BJ (cell line): ENCODE data around the gene CCDC187. TPM values are rescaled to one million over a fixed set of nuclear protein-coding genes. Genes with fewer than 3 reads are reported as not detected.

Experiments
- CTCF ChIA-PET: fragments of 350-600 bp; formaldehyde crosslinking; extraction: SDS; loops from one replicate; lab custom pipeline; 2021; ENCODE audit warnings: antibody characterized with exemption, inconsistent platforms; lab: Yijun Ruan, JAX
- POLR2A ChIA-PET: fragments of 300-600 bp; sonication (Branson Sonifier 250); formaldehyde crosslinking; extraction: SDS; loops from one replicate; lab custom pipeline; 2021; ENCODE audit warnings: antibody characterized with exemption; lab: Charles Lee
- DNase-seq: peaks from one replicate; pipeline ENCODE4 v3.0.0-alpha.2; 2011; ENCODE audit warnings: low read depth
- H3K27me3 ChIP-seq: 2 replicates; pipeline ENCODE4 v1.6.0; 2011; ENCODE audit warnings: low read length; ENCODE audit not compliant: control insufficient read depth, insufficient read depth
- H3K36me3 ChIP-seq: 2 replicates; pipeline ENCODE4 v1.5.1; 2011; ENCODE audit warnings: low read length; ENCODE audit not compliant: control insufficient read depth, insufficient read depth
- H3K4me3 ChIP-seq: 2 replicates; pipeline ENCODE4 v1.5.1; 2011; ENCODE audit warnings: low read depth, mild to moderate bottlenecking, control low read depth, low read length
- CTCF ChIP-seq: IDR thresholded peaks from 2 replicates; pipeline ENCODE4 v1.5.1; 2011; ENCODE audit warnings: low read depth, mild to moderate bottlenecking, control low read depth, inconsistent platforms, low read length, moderate library complexity; ENCODE audit not compliant: insufficient read depth
- polyA plus RNA-seq: library from polyadenylated mRNA; depleted of rRNA; stranded (reverse); fragments of >200 nt; gene quantifications from 2 replicates; pipeline ENCODE4 v1.2.3, GENCODE V29; 2011

CCDC187 gene
- polyA plus RNA-seq, 1 experiment: not detected

- no peak for DNase-seq
- ChIA-PET CTCF (interaction anchor here (0.5 to 4.1 kb wide), 11 partner anchors 8 to 1257 kb away, joined by 3 to 20 read pairs (median 4); no protein-coding TSS in a partner anchor), POLR2A (no interaction called here)
- Histone ChIP-seq H3K4me3 (no peak overlapping the region), H3K27me3 (peaks cover 3% of the 10 kb centered on the region), H3K36me3 (no peaks in the 10 kb centered on the region)
- no peak for TF ChIP-seq CTCF
Observed at GRCh38 chr9:136282272-136282861, 21.5 kb downstream of the CCDC187 start.

- DNase-seq: no peak
- Histone ChIP-seq H3K27me3 (peaks cover 4% of the 10 kb centered on the region), H3K4me3 (no peak overlapping the region), H3K36me3 (no peaks in the 10 kb centered on the region)
- CTCF ChIA-PET: interaction anchor here (0.5 to 4.1 kb wide), 7 partner anchors 8 to 1257 kb away, joined by 3 to 20 read pairs (median 4); no protein-coding TSS in a partner anchor
- TF ChIP-seq CTCF: no peak
- POLR2A ChIA-PET: no interaction called here
Observed at GRCh38 chr9:136281421-136282271, 22.2 kb downstream of the CCDC187 start.

GRCh38 chr9:136280535-136281315, 23.2 kb downstream of the CCDC187 start:
- no peak for DNase-seq
- Histone ChIP-seq H3K4me3 (no peak overlapping the region), H3K27me3 (peaks cover 6% of the 10 kb centered on the region), H3K36me3 (no peaks in the 10 kb centered on the region)
- no peak for TF ChIP-seq CTCF
- POLR2A ChIA-PET: no interaction called here
- CTCF ChIA-PET: interaction anchor here (0.7 to 4.1 kb wide), 2 partner anchors 30 to 112 kb away, joined by 3 to 20 read pairs; no protein-coding TSS in a partner anchor

GRCh38 chr9:136279471-136279870, 24.4 kb downstream of the CCDC187 start:
- ChIA-PET POLR2A (no interaction called here), CTCF (interaction anchor here (1.1 kb wide), 1 partner anchor 109 kb away, joined by 4 read pairs; no protein-coding TSS in a partner anchor)
- Histone ChIP-seq H3K4me3 (no peak overlapping the region), H3K27me3 (peaks cover 13% of the 10 kb centered on the region), H3K36me3 (no peaks in the 10 kb centered on the region)
- no peak for TF ChIP-seq CTCF
- no peak for DNase-seq

GRCh38 chr9:136278894-136279293, 25.0 kb downstream of the CCDC187 start:
- Histone ChIP-seq H3K27me3 (peaks cover 13% of the 10 kb centered on the region), H3K36me3 (no peaks in the 10 kb centered on the region), H3K4me3 (no peak overlapping the region)
- DNase-seq: no peak
- POLR2A ChIA-PET: no interaction called here
- CTCF ChIA-PET: interaction anchor here (1.1 to 1.2 kb wide), 2 partner anchors 108 to 481 kb away, joined by 4 read pairs; no protein-coding TSS in a partner anchor
- TF ChIP-seq CTCF: no peak
